ENCODE results near the gene MOXD1.

DNA sequence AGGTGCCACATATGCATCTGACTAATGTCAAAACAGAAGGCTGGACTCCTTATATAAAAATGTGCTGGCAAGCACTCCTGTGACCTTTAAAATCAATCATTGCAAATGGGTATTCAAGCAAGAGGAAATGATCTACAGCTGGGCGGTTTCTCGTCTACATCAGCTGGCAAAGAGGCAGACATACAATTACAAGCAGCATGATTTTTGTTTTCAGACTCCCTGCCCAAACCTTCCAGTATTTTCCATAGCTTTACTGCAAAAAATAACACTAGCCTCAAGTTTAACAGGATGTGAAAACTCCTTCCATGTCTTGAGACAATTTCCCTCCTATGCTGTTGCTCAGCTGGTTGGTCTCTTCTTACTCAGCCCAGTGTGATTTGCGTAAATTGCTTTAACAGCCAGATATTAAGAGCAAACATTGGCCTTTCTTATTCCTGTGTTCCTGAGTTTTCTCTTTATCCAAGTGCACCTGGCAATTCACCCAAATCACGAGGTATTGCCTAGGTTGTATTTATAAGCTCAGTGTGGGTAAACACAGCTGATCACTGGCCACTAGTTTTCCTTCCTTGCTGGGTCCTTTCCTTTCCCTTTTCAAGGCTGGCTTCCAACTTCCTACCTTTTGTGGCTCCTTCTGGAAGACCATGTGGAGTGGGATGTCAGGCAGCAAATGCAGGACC lies 130.4 kb downstream of the MOXD1 start:
- TF ChIP-seq, protein P1, sequence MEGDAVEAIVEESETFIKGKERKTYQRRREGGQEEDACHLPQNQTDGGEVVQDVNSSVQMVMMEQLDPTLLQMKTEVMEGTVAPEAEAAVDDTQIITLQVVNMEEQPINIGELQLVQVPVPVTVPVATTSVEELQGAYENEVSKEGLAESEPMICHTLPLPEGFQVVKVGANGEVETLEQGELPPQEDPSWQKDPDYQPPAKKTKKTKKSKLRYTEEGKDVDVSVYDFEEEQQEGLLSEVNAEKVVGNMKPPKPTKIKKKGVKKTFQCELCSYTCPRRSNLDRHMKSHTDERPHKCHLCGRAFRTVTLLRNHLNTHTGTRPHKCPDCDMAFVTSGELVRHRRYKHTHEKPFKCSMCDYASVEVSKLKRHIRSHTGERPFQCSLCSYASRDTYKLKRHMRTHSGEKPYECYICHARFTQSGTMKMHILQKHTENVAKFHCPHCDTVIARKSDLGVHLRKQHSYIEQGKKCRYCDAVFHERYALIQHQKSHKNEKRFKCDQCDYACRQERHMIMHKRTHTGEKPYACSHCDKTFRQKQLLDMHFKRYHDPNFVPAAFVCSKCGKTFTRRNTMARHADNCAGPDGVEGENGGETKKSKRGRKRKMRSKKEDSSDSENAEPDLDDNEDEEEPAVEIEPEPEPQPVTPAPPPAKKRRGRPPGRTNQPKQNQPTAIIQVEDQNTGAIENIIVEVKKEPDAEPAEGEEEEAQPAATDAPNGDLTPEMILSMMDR (IDR thresholded peaks at IDR 0.05) = no peak
- TF ChIP-seq EZH2 (IDR thresholded peaks at IDR 0.05) = no peak
- TF ChIP-seq EZH2phosphoT487 (IDR thresholded peaks at IDR 0.05) = no peak
